HepG2 (cell line): ENCODE measurements around the gene TSPYL4.

Source experiments
- MIXL1 ChIP-seq: IDR thresholded peaks from 2 replicates; pipeline ENCODE4 v1.6.1; 2016
- PHF8 ChIP-seq: sonication (generic); formaldehyde crosslinking; IDR thresholded peaks from 2 replicates; pipeline ENCODE4 v1.5.0; 2020; ENCODE audit warnings: missing genetic modification reagents
- POLR2A ChIP-seq, 2 experiments: IDR thresholded peaks; 2 replicates each; pipeline ENCODE4 v1.6.1; 2011; ENCODE audit warnings: low read depth in 2 of 2, low read length in 2 of 2, mild to moderate bottlenecking in 1 of 2, moderate library complexity in 1 of 2; ENCODE audit not compliant: insufficient read depth in 1 of 2
- RNF2 ChIP-seq: fragments of 450-650 bp; conservative IDR thresholded peaks from 2 replicates; pipeline ENCODE4 v1.6.1; 2016; ENCODE audit warnings: low read depth
- TF ChIP-seq, protein P1 (sequence below): sonication (generic); formaldehyde crosslinking; IDR thresholded peaks from 2 replicates; pipeline ENCODE4 v1.5.0; 2020; ENCODE audit warnings: mild to moderate bottlenecking, missing genetic modification reagents, moderate library complexity

DNA sequence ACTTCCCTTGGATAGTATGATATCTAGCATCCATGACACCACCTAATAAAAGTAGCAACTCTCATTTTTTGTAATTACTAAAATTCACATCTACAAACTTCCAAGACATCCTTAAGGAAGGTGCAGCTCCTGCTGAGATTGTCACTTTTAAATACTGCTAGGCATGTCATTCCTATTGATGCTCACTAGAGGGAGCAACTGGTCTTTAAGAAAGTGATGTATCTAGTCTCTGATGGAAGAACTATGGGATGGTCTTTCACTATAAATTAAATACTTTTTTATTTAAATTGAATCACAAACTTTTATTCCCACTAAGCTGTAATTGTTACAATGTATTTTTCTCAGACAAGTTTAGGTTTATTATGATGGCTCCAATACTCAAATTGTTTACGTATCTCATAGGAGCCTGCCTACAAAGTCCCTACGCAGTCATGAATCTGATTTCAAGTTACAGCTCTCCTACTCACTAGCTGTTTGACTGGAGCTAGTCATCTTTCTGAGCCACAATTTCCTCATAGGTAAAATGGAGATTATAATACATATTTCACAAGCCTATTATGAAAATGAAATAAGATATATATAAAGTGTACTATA, 33.9 kb upstream of the TSPYL4 start:
- TF ChIP-seq PHF8 (CRISPR knock-in tag): no peak
- no peak for TF ChIP-seq POLR2A (IDR thresholded peaks at IDR 0.05; ENCODE audit: insufficient read depth in 1 of 2, low read depth in 2 of 2, low read length in 2 of 2)
- TF ChIP-seq, protein P1, sequence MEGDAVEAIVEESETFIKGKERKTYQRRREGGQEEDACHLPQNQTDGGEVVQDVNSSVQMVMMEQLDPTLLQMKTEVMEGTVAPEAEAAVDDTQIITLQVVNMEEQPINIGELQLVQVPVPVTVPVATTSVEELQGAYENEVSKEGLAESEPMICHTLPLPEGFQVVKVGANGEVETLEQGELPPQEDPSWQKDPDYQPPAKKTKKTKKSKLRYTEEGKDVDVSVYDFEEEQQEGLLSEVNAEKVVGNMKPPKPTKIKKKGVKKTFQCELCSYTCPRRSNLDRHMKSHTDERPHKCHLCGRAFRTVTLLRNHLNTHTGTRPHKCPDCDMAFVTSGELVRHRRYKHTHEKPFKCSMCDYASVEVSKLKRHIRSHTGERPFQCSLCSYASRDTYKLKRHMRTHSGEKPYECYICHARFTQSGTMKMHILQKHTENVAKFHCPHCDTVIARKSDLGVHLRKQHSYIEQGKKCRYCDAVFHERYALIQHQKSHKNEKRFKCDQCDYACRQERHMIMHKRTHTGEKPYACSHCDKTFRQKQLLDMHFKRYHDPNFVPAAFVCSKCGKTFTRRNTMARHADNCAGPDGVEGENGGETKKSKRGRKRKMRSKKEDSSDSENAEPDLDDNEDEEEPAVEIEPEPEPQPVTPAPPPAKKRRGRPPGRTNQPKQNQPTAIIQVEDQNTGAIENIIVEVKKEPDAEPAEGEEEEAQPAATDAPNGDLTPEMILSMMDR (CRISPR knock-in tag): peak; percentile 80
- TF ChIP-seq MIXL1 (CRISPR knock-in tag): no peak
- TF ChIP-seq RNF2: no peak
